DMS153 treated with DMSO at 0.1 percent for 48 hours (cell line): Measurements from ENCODE around the gene YTHDF1.
"Not testable (repeated sequence)": the region's sequence is repeated elsewhere in the genome, so short reads cannot be mapped to it uniquely, and the experiment has no call there.

Experiments
- DNase-seq: peaks from one replicate; lab custom pipeline; 2025; ENCODE audit not compliant: unreplicated experiment; lab: John Stamatoyannopoulos, UW

YTHDF1 gene

DNA sequence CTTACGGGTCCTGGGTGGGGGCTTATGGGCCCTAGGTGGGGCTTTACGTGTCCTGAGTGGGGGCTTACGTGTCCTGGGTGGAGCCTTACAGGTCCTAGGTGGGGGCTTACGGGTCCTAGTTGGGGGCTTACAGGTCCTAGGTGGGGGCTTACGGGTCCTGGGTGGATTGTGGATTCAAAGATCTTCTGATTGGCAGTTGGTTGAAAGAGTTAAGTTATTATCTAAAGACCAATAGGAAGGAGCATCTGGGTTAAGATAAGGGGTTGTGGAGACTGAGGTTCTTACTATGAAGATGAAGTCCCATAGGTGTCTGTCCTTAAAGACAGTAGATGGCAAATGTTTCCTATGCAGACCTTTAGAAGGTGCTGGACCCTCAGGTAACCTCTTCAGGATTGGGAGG, 11.3 kb upstream of the YTHDF1 start:
- DNase-seq: no peak

- no peak for DNase-seq
These were observed 10.4 kb upstream of the YTHDF1 start for GRCh38 chr20:63226042-63226943.

GRCh38 chr20:63225082-63225454, 9.1 kb upstream of the YTHDF1 start:
- DNase-seq: no peak

DNA sequence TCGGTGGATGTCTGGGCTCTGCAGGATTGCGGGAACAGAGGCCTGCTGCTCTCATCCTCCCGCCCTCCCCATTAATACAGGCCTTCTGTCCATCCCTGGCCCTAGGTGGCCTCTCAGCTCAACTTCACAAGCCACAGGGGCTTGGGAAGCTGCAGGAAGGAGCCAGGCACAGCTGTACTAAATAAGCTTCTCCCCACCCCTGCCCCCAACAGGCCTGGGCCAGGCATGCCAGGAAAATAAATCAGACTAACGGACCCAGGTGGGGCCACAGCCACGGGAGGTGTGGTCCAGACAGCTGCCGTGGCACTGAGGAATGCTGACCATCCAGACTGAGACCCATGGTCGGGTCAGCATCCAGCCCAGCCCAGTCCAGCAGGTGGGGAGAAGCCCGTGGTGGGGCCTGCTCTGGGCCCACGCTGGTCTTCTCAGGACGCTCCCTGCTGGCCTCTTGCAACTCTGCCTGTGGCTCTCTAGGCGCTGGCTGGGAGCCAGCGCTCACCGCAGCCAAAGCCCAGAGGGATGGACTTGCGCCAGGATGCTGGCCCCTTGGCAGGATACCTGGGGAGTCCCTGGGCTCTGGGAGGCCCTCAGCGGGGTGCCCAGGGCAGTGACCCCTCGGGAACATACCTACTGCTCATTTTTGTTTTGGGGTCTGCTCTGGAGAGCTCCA, 8.6 kb upstream of the YTHDF1 start:
- DNase-seq: no peak

DNA sequence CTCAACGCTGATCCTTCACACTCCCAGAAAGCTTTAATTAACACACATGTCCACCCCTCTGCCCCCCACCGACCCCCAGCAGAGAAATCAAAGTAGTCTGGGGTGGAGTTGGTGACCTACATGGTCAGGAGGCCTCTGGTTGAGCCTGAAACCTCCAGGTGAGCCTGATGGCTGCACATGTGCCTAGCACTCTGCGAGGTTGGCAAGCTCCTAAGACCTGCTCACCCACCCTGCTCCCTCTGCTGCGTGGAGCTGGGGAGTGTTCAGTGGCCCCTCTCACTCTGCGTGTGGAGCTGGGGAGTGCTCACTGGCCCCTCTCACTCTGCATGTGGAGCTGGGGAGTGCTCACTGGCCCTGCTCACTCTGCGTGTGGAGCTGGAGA, 7.9 kb upstream of the YTHDF1 start:
- DNase-seq: no peak

GRCh38 chr20:63223121-63223825, 7.3 kb upstream of the YTHDF1 start:
- no peak for DNase-seq

DNA sequence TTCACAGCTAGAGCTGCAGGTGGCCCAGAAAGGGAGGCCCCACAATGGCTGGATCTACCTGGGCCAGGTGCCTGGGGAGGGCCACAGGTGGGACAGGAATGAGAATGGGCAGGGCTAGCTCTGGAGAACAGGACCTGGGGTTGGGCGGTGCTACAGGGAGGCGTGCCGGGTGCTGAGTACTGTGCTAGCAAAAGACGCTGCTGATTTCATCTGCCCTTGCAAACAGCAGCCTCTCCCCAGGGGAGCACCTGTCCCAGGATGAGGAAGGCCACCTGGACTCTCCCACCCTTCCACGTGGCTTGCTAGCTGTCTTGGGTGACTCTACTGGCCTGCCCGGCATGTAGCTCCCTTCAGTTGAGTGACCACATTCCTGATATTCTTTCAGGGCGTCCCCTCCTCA, 6.6 kb upstream of the YTHDF1 start:
- DNase-seq: no peak

DNA sequence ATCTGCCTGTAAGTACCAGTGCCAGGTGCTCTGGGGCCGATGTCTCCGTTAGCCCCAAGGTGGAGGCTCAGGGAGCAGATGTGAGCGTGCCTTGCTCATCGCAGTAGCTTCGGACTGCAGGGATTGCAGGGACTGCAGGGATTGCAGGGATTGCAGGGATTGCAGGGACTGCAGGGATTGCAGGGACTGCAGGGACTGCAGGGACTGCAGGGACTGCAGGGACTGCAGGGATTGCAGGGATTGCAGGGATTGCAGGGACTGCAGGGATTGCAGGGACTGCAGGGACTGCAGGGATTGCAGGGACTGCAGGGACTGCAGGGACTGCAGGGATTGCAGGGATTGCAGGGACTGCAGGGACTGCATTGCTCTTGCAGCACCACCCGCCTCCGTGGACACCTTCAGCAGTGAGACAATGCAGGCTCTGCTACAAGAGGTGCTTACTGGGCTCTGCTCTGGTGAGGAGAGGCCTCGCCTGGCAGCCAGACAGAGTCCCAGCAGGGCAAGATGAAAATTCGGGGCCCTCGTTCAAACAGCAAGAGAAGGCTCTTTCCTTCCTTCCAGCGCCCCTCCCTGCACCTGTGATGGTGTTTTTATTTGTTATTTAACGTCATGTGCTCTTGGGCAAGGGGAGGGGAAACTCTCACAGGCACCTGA, 5.6 kb upstream of the YTHDF1 start:
- DNase-seq: not testable (repeated sequence)

GRCh38 chr20:63220696-63221399, 4.9 kb upstream of the YTHDF1 start:
- DNase-seq: no peak

GRCh38 chr20:63219866-63220521, 4.1 kb upstream of the YTHDF1 start:
- DNase-seq: no peak

DNA sequence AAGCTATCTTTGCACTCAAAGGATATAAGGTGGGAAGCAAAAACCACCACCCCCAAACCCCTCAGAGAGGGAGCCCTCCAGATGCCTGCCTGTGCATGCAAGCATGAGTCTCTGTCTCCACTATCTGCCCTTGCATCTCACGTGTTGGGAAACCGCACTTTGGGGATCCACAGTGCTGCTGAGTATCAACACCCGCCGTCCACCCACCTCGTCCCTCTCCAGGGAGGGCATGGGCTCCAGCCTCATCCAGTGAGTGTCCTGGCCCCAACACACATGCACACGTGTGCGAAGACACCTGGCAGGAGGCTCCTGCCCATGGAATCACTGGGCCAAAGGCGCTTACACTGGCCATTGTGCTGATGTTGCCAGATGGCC, 3.5 kb upstream of the YTHDF1 start:
- DNase-seq: no peak

GRCh38 chr20:63218701-63219446, 2.9 kb upstream of the YTHDF1 start:
- no peak for DNase-seq

DNA sequence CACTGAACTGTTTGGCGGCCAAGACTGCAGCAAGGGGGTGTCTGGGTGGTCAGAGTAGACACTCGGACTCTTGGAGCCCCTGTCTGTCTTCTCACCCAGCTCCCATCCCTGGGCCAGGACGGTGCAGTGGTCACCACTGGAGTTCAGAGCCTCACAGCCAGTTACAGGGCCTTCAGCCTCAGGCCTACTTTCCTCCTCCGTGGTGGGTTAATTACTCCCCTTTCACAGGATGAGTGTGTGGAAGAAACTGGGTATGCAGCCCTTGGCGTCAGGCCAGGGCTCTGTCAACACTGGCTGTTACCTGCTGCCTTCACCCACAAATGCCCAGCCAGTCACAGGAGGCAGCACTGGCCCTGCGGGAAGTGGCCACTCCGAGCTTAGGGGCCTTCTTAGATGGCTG, 1.8 kb upstream of the YTHDF1 start:
- DNase-seq: no peak

GRCh38 chr20:63216849-63217471, 1.0 kb upstream of the YTHDF1 start:
- no peak for DNase-seq

GRCh38 chr20:63215101-63216040, 560 bp downstream of the YTHDF1 start:
- no peak for DNase-seq

GRCh38 chr20:63214514-63214913, 1.4 kb downstream of the YTHDF1 start:
- DNase-seq: no peak

- DNase-seq: no peak
These were observed 3.1 kb downstream of the YTHDF1 start for GRCh38 chr20:63212792-63213191.

- no peak for DNase-seq
These were observed 3.6 kb downstream of the YTHDF1 start for GRCh38 chr20:63212393-63212730.
